Subcutaneous adipose tissue (tissue), 4 donors: ENCODE measurements around the gene PVALEF. TPM values are rescaled to one million over a fixed set of nuclear protein-coding genes. Genes with fewer than 3 reads are reported as not detected.

Source experiments
- CTCF ChIP-seq: fragments of 450-650 bp; IDR thresholded peaks from one replicate; pipeline ENCODE4 v1.5.1; 2016; ENCODE audit warnings: low read depth, mild to moderate bottlenecking, control low read depth, antibody characterized with exemption, moderate library complexity
- total RNA-seq, 4 donors: library from RNA; depleted of rRNA; stranded (reverse); fragments of >200 nt; gene quantifications; one replicate each; pipeline ENCODE4 v1.1.0, GENCODE V29; 2016

PVALEF gene
- total RNA-seq, 4 donors from 2014 or later, result not detected

- TF ChIP-seq CTCF, result no peak
Observed at GRCh38 chr17:81142301-81143199, 22.8 kb upstream of the PVALEF start.

GRCh38 chr17:81143200-81143527 is 22.1 kb upstream of the PVALEF start:
- no peak for TF ChIP-seq CTCF

- no peak for TF ChIP-seq CTCF
Observed at GRCh38 chr17:81143717-81144422, 21.4 kb upstream of the PVALEF start.

GRCh38 chr17:81144423-81144781 is 20.9 kb upstream of the PVALEF start:
- no peak for TF ChIP-seq CTCF

- TF ChIP-seq CTCF, result no peak
Observed at GRCh38 chr17:81147701-81148100, 17.6 kb upstream of the PVALEF start.

GRCh38 chr17:81148571-81148970 is 16.7 kb upstream of the PVALEF start:
- TF ChIP-seq CTCF, result no peak

- TF ChIP-seq CTCF, result no peak
Observed at GRCh38 chr17:81148986-81149533, 16.2 kb upstream of the PVALEF start.
